Measurements from ENCODE around the gene CLNK. TPM values are rescaled to one million over a fixed set of nuclear protein-coding genes. Genes with fewer than 3 reads are reported as not detected.

CLNK gene
- total and polyA plus RNA-seq, 2 of the 13 experiments (the other 11 are each of a cell fraction or from before 2014, with no cell fraction given): not detected

DNA sequence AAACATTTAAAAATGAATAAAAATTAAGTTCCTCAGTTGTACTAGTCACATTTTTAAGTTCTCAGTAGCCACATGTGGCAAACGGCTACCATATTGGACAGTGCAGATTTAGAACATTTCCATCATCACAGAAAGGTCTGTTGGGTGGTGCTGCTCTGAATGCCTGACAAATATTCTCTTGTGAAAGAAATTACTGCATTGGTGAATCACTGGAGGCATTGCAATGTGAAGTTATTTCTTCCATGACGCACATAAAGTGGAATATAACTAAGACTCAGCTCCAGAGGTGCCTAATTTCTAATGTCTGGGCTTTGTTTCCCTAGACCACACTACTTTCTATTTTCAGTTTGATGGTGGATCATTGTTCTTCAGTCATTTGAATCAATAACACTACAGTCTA lies 44.9 kb downstream of the CLNK start:
- ChIA-PET POLR2A (no interaction called here), CTCF (ENCODE audit: low intra/inter-chr PET ratio, low total read pairs) (no interaction called here)
- intact Hi-C loops (cut with micrococcal nuclease; ENCODE audit: unreplicated experiment) (no loop called here), in situ Hi-C loops (cut with HindIII; ENCODE audit: extremely low pct_ligation_motif_present, low pct_unique_long_range_greater_than_20kb) (no loop called here)
- no peaks in the 10 kb centered on the region for H3K4me1 ChIP-seq (ENCODE audit: insufficient read depth, low read length)
- H3K4me3 ChIP-seq (replicated peaks in 1 of 3; ENCODE audit: insufficient read depth in 1 of 3, low read depth in 2 of 3, low read length in 3 of 3): no peak overlapping the region
- ATAC-seq (no peak), DNase-seq (ENCODE audit: low spot score) (no peak), FAIRE-seq (no peak)
- no peak for TF ChIP-seq PHF20 (CRISPR knock-in tag; IDR thresholded peaks at IDR 0.05)
- no peak for TF ChIP-seq HNRNPH1 (optimal IDR thresholded peaks at IDR 0.05; ENCODE audit: low read depth, low read length)
- no peak for TF ChIP-seq MEIS1 (CRISPR knock-in tag; IDR thresholded peaks at IDR 0.05; ENCODE audit: borderline replicate concordance)
- TF ChIP-seq REL (CRISPR knock-in tag; conservative IDR thresholded peaks at IDR 0.05): no peak
- no peak for TF ChIP-seq CBX2 (IDR thresholded peaks at IDR 0.05; ENCODE audit: low read depth, low read length)
- no peak for TF ChIP-seq CBX2 (CRISPR knock-in tag; IDR thresholded peaks at IDR 0.05; ENCODE audit: low read depth)
- TF ChIP-seq CC2D1A (CRISPR knock-in tag; IDR thresholded peaks at IDR 0.05): no peak
- no peak for TF ChIP-seq FLYWCH1 (CRISPR knock-in tag; IDR thresholded peaks at IDR 0.05)
- TF ChIP-seq ZNF782 (CRISPR knock-in tag; IDR thresholded peaks at IDR 0.05; ENCODE audit: borderline replicate concordance): no peak
- TF ChIP-seq, protein P1, sequence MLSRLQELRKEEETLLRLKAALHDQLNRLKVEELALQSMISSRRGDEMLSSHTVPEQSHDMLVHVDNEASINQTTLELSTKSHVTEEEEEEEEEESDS (CRISPR knock-in tag; IDR thresholded peaks at IDR 0.05; ENCODE audit: borderline replicate concordance): no peak
- TF ChIP-seq ZNF713 (CRISPR knock-in tag; IDR thresholded peaks at IDR 0.05): no peak
- no peak for TF ChIP-seq SMARCE1 (IDR thresholded peaks at IDR 0.05; ENCODE audit: borderline replicate concordance)
- no peak for TF ChIP-seq SIX4 (CRISPR knock-in tag; IDR thresholded peaks at IDR 0.05)
- H3K9ac ChIP-seq (ENCODE audit: insufficient read depth, low read depth, low read length): no peak overlapping the region
- no peaks in the 10 kb centered on the region; a peak in 1 of 5 replicates for H3K27me3 ChIP-seq (ENCODE audit: control insufficient read depth in 1 of 2, insufficient read depth in 2 of 2, low read length in 2 of 2)
- no TSS peak for BruUV-seq (replicated peaks)
- no peak overlapping the region for H2AFZ ChIP-seq (ENCODE audit: low read length)
- no peaks in the 10 kb centered on the region for H3K36me3 ChIP-seq (replicated peaks in 1 of 2; ENCODE audit: control insufficient read depth in 1 of 2, insufficient read depth in 2 of 2, low read length in 2 of 2)
- no peak overlapping the region for H3K4me2 ChIP-seq (ENCODE audit: low read depth, low read length)
- H3K79me2 ChIP-seq (ENCODE audit: insufficient read depth, low read length): no peaks in the 10 kb centered on the region
- H3K27ac ChIP-seq (ENCODE audit: extremely low read length, insufficient read depth, low read length): no peak overlapping the region
- no peaks in the 10 kb centered on the region for H4K20me1 ChIP-seq (ENCODE audit: insufficient read depth, low read length)
- H3K9me3 ChIP-seq (ENCODE audit: low read length): no peaks in the 10 kb centered on the region
- WGBS (ENCODE audit: low lambda C conversion rate): 0% methylated on average over 2 of the region's 2 CpGs
